ENCODE results near the gene VWDE. TPM values are rescaled to one million over a fixed set of nuclear protein-coding genes. Genes with fewer than 3 reads are reported as not detected.

The VWDE gene
- total and polyA plus RNA-seq, 10 donors, result 0.13 to 0.97 (median 0.60) TPM; not detected in 3

GRCh38 chr7:12358694-12359093 lies 45.0 kb downstream of the VWDE start:
- no peak overlapping the region for H3K27ac ChIP-seq
- no peak for DNase-seq
- TF ChIP-seq POLR2AphosphoS5 (IDR thresholded peaks at IDR 0.05) (no peak), POLR2A (IDR thresholded peaks at IDR 0.05) (no peak)
- TF ChIP-seq, protein P1, sequence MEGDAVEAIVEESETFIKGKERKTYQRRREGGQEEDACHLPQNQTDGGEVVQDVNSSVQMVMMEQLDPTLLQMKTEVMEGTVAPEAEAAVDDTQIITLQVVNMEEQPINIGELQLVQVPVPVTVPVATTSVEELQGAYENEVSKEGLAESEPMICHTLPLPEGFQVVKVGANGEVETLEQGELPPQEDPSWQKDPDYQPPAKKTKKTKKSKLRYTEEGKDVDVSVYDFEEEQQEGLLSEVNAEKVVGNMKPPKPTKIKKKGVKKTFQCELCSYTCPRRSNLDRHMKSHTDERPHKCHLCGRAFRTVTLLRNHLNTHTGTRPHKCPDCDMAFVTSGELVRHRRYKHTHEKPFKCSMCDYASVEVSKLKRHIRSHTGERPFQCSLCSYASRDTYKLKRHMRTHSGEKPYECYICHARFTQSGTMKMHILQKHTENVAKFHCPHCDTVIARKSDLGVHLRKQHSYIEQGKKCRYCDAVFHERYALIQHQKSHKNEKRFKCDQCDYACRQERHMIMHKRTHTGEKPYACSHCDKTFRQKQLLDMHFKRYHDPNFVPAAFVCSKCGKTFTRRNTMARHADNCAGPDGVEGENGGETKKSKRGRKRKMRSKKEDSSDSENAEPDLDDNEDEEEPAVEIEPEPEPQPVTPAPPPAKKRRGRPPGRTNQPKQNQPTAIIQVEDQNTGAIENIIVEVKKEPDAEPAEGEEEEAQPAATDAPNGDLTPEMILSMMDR (IDR thresholded peaks at IDR 0.05 in 8 of 11, conservative IDR thresholded peaks at IDR 0.05 in 3 of 11), result no peak
- no peaks in the 10 kb centered on the region for H3K4me1 ChIP-seq
- no peaks in the 10 kb centered on the region for H3K36me3 ChIP-seq
- H3K27me3 ChIP-seq (replicated peaks in 1 of 7), result no peaks in the 10 kb centered on the region
- no peaks in the 10 kb centered on the region for H3K9me3 ChIP-seq
- intact Hi-C loops (cut with DNase I; ENCODE audit: low total_unique reads), result no loop called here
- H3K4me3 ChIP-seq, result no peak overlapping the region

GRCh38 chr7:12357508-12357907 lies 46.2 kb downstream of the VWDE start:
- TF ChIP-seq POLR2A (IDR thresholded peaks at IDR 0.05) (no peak), POLR2AphosphoS5 (IDR thresholded peaks at IDR 0.05) (no peak)
- TF ChIP-seq, protein P1 (IDR thresholded peaks at IDR 0.05 in 8 of 11, conservative IDR thresholded peaks at IDR 0.05 in 3 of 11), result no peak
- Histone ChIP-seq H3K36me3 (no peaks in the 10 kb centered on the region), H3K4me1 (no peaks in the 10 kb centered on the region), H3K4me3 (no peak overlapping the region), H3K27ac (no peak overlapping the region), H3K27me3 (replicated peaks in 1 of 7) (no peaks in the 10 kb centered on the region), H3K9me3 (no peaks in the 10 kb centered on the region)
- DNase-seq, result no peak
- WGBS, 5 donors, result 43 to 81% (median 59%) methylated on average over 1 of the region's 1 CpG
- intact Hi-C loops (cut with DNase I; ENCODE audit: low total_unique reads), result no loop called here

GRCh38 chr7:12351843-12352242 lies 51.8 kb downstream of the VWDE start:
- Histone ChIP-seq H3K4me3 (no peak overlapping the region), H3K36me3 (no peaks in the 10 kb centered on the region), H3K27me3 (replicated peaks in 1 of 7) (no peaks in the 10 kb centered on the region), H3K27ac (no peak overlapping the region), H3K9me3 (no peaks in the 10 kb centered on the region), H3K4me1 (no peaks in the 10 kb centered on the region)
- intact Hi-C loops (cut with DNase I; ENCODE audit: low total_unique reads), result no loop called here
- 54 to 70% (median 60%) methylated on average over 4 of the region's 4 CpGs for WGBS, 5 donors
- TF ChIP-seq POLR2A (IDR thresholded peaks at IDR 0.05) (no peak), POLR2AphosphoS5 (IDR thresholded peaks at IDR 0.05) (no peak)
- TF ChIP-seq, protein P1 (IDR thresholded peaks at IDR 0.05 in 8 of 11, conservative IDR thresholded peaks at IDR 0.05 in 3 of 11), result no peak
- no peak for DNase-seq

GRCh38 chr7:12350971-12351370 lies 52.7 kb downstream of the VWDE start:
- Histone ChIP-seq H3K36me3 (no peaks in the 10 kb centered on the region), H3K9me3 (no peaks in the 10 kb centered on the region), H3K27me3 (replicated peaks in 1 of 7) (no peaks in the 10 kb centered on the region), H3K4me3 (no peak overlapping the region), H3K27ac (no peak overlapping the region), H3K4me1 (no peaks in the 10 kb centered on the region)
- no peak for DNase-seq
- 93 to 96% (median 96%) methylated on average over 3 of the region's 3 CpGs for WGBS, 5 donors
- TF ChIP-seq POLR2A (IDR thresholded peaks at IDR 0.05) (no peak), POLR2AphosphoS5 (IDR thresholded peaks at IDR 0.05) (no peak)
- intact Hi-C loops (cut with DNase I; ENCODE audit: low total_unique reads), result no loop called here

DNA sequence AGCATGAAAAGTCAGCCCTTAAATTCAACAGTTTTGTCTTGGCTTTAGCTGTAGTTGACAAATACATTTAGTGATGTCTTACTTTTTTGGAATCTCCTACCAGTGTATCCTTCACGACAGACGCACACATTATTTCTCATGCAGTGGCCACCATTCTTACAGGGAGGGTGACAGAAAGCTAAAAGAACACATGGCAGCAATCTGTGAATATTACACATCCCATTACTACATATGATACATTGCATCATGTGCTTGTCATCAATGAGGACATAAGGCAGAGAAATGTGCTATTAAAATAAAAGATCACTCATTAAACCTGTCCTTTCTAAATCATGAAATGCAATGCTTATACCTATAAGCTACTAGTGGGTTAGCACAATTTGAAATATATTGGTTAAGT lies 66.6 kb downstream of the VWDE start:
- 90 to 98% (median 94%) methylated on average over 2 of the region's 2 CpGs for WGBS, 5 donors
- Histone ChIP-seq H3K4me1 (no peaks in the 10 kb centered on the region), H3K27ac (no peak overlapping the region), H3K36me3 (no peaks in the 10 kb centered on the region), H3K27me3 (replicated peaks in 1 of 7) (no peaks in the 10 kb centered on the region), H3K9me3 (no peaks in the 10 kb centered on the region), H3K4me3 (no peak overlapping the region)
- intact Hi-C loops (cut with DNase I; ENCODE audit: low total_unique reads), result no loop called here
- TF ChIP-seq, protein P1 (IDR thresholded peaks at IDR 0.05 in 8 of 11, conservative IDR thresholded peaks at IDR 0.05 in 3 of 11), result no peak
- no peak for TF ChIP-seq POLR2A (IDR thresholded peaks at IDR 0.05)
- no peak for TF ChIP-seq POLR2AphosphoS5 (IDR thresholded peaks at IDR 0.05)
- no peak for DNase-seq
